Thyroid gland (tissue), 4 donors: ENCODE measurements around the gene RAD54L.

Experiments used
- POLR2A ChIP-seq, 2 donors: fragments of 450-650 bp; IDR thresholded peaks; one replicate each; pipeline ENCODE4 v1.6.1; 2017; ENCODE audit warnings: antibody characterized with exemption in 2 of 2, mild to moderate bottlenecking in 2 of 2, moderate library complexity in 1 of 2
- TF ChIP-seq, protein P1 (sequence below), 6 experiments: fragments of 200-600 bp in 3 of 6; fragments of 450-650 bp in 3 of 6; sonication (generic) in 3 of 6; IDR thresholded peaks; one replicate each; pipeline ENCODE4 v1.5.1; 2016 to 2019; ENCODE audit warnings: antibody characterized with exemption in 6 of 6, mild to moderate bottlenecking in 2 of 6, inconsistent platforms in 1 of 6, moderate library complexity in 1 of 6

DNA sequence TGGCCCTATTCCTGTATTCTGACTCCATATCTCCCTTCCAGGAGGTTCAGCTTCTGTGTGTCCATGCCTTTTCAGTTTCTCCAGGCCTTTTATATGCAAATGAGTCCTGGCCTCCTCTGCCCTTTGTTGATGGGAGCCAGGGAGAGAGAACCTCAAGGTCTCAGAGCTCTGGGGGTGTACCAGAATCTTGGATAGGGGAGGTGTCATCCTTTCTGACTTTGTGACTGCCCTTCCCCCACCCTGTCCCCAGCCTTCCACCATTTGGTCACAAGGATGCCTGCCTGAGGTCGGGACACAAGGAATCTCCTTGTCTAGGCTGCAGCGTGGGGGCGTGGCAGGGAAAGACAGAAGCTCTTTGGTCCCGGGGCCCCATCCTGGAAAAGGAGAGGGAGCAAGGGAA, 25.8 kb upstream of the RAD54L start:
- TF ChIP-seq, protein P1, sequence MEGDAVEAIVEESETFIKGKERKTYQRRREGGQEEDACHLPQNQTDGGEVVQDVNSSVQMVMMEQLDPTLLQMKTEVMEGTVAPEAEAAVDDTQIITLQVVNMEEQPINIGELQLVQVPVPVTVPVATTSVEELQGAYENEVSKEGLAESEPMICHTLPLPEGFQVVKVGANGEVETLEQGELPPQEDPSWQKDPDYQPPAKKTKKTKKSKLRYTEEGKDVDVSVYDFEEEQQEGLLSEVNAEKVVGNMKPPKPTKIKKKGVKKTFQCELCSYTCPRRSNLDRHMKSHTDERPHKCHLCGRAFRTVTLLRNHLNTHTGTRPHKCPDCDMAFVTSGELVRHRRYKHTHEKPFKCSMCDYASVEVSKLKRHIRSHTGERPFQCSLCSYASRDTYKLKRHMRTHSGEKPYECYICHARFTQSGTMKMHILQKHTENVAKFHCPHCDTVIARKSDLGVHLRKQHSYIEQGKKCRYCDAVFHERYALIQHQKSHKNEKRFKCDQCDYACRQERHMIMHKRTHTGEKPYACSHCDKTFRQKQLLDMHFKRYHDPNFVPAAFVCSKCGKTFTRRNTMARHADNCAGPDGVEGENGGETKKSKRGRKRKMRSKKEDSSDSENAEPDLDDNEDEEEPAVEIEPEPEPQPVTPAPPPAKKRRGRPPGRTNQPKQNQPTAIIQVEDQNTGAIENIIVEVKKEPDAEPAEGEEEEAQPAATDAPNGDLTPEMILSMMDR (IDR thresholded peaks at IDR 0.05) = no peak
- TF ChIP-seq POLR2A (IDR thresholded peaks at IDR 0.05) = no peak
